Heart left ventricle (tissue), 16 donors: Measurements from ENCODE around the gene S100A13. TPM values are rescaled to one million over a fixed set of nuclear protein-coding genes. Genes with fewer than 3 reads are reported as not detected.

ENCODE experiments used
- ATAC-seq, 4 donors: fragments of 200-7000 bp; cut with Tn5 transposase; one replicate each; pipeline ENCODE4 v1.9.1; 2020 to 2022; ENCODE audit warnings: moderate library complexity in 4 of 4, mild to moderate bottlenecking in 3 of 4, moderate number of reproducible peaks in 1 of 4
- DNase-seq, 5 donors: peaks; one replicate each; pipeline ENCODE4 v3.0.0-alpha.2; 2020
- H3K27ac ChIP-seq, 12 donors: fragments of 200-600 bp; sonication (generic) in 4 of 12; one replicate each; pipeline versions ENCODE4 v1.5.0 to v1.8.0; 2016 to 2022; ENCODE audit warnings: mild to moderate bottlenecking in 2 of 12
- H3K27me3 ChIP-seq, 9 donors: fragments of 200-600 bp; sonication (generic) in 2 of 9; one replicate each; pipeline versions ENCODE4 v1.5.1 to v1.8.0; 2016 to 2022; ENCODE audit warnings: mild to moderate bottlenecking in 3 of 9
- H3K36me3 ChIP-seq, 9 donors: fragments of 200-600 bp; sonication (generic) in 2 of 9; one replicate each; pipeline versions ENCODE4 v1.5.0 to v1.8.0; 2018 to 2022; ENCODE audit warnings: mild to moderate bottlenecking in 2 of 9
- H3K4me1 ChIP-seq, 12 donors: fragments of 200-600 bp; sonication (generic) in 4 of 12; one replicate each; pipeline versions ENCODE4 v1.5.0 to v1.8.0; 2016 to 2022; ENCODE audit warnings: mild to moderate bottlenecking in 3 of 12
- H3K4me3 ChIP-seq, 12 donors: fragments of 200-600 bp; sonication (generic) in 4 of 12; one replicate each; pipeline versions ENCODE4 v1.5.0 to v1.8.0; 2017 to 2022; ENCODE audit warnings: mild to moderate bottlenecking in 9 of 12, moderate library complexity in 4 of 12
- H3K9me3 ChIP-seq, 12 donors: fragments of 200-600 bp; sonication (generic) in 4 of 12; one replicate each; pipeline versions ENCODE4 v1.5.0 to v1.8.0; 2016 to 2022; ENCODE audit warnings: mild to moderate bottlenecking in 1 of 12
- POLR2A ChIP-seq, 2 donors: fragments of 450-650 bp; IDR thresholded peaks; one replicate each; pipeline ENCODE4 v1.6.1; 2017; ENCODE audit warnings: antibody characterized with exemption in 2 of 2, mild to moderate bottlenecking in 2 of 2, moderate library complexity in 2 of 2
- WGBS, 4 donors: extraction: QIAGEN DNeasy Blood & Tissue Kit in 2 of 4; methylation state at CpG; one replicate each; pipeline versions ENCODE4 v1.1.5 to v1.1.7; 2013 to 2018; 5-methylcytosine and 5-hydroxymethylcytosine counted together
- intact Hi-C, 10 donors: fragments of 100-400 bp; cut with DNase I; formaldehyde crosslinking; loops; one replicate each; pipeline versions ENCODE4 v1.11.1 to v1.14.2; 2022
- polyA plus RNA-seq, 2 donors: library from polyadenylated mRNA; stranded (reverse); fragments of 200-250 nt; gene quantifications; one replicate each; pipeline ENCODE4 v1.2.3, GENCODE V29; 2013
- total RNA-seq, 9 donors: library from RNA; depleted of rRNA in 2 of 9; stranded (reverse); fragments of >200 nt in 2 of 9; fragmentation: NEBNext Ultra II Directional in 3 of 9; extraction: Animal tissue kit (Norgen Biotek cat#: 25700) in 3 of 9; gene quantifications; one replicate each; pipeline versions ENCODE4 v1.1.0 to v1.2.4, GENCODE V29; 2016 to 2023
- TF ChIP-seq, protein P1 (sequence below), 12 donors: fragments of 200-600 bp; sonication (generic) in 4 of 12; IDR thresholded peaks; one replicate each; pipeline versions ENCODE4 v1.5.0 to v1.8.0; 2018 to 2022; ENCODE audit warnings: antibody characterized with exemption in 12 of 12, mild to moderate bottlenecking in 5 of 12
- donor health status: ischemic (EF 13 %, LVEDD 7.1; RV severe dilation, severe dysfunction).
- donor health status: healthy with polysubstance abuse.
- donor health status: DM: no; HTN: yes; CAD: no.
- donor health status: DM: no; HTN: no; CAD: no.
- donor health status: ischemic (EF 25% LVEDD 6.9; RV normal size, moderate dysfunction).
- donor health status: ischemic (EF 25% LVEDD 5.7; RV mildly dilated, moderate dysfunction).
- donor health status: healthy.
- donor health status: DM: yes; HTN: yes; CAD: no.
- donor health status: ischemic (EF 35%, LVEDD 5.7; RV mildly dilated, moderate dysfunction).
- donor health status: nonischemic (EF 11% LVEDD 7.7; RV severe dilation, severe dysfunction).
- donor health status: DM: yes; HTN: yes; CAD: no.
- donor health status: PGD.
- donor health status: ischemic (EF 29% LVEDD 5.4; RV normal size, mild dysfunction).
- donor health status: nonischemic (EF 23%, LVEDD 6.1; RV moderate dilation, normal function).

The S100A13 gene
- total and polyA plus RNA-seq, 11 donors = 98.1 to 272 (median 138) TPM

DNA sequence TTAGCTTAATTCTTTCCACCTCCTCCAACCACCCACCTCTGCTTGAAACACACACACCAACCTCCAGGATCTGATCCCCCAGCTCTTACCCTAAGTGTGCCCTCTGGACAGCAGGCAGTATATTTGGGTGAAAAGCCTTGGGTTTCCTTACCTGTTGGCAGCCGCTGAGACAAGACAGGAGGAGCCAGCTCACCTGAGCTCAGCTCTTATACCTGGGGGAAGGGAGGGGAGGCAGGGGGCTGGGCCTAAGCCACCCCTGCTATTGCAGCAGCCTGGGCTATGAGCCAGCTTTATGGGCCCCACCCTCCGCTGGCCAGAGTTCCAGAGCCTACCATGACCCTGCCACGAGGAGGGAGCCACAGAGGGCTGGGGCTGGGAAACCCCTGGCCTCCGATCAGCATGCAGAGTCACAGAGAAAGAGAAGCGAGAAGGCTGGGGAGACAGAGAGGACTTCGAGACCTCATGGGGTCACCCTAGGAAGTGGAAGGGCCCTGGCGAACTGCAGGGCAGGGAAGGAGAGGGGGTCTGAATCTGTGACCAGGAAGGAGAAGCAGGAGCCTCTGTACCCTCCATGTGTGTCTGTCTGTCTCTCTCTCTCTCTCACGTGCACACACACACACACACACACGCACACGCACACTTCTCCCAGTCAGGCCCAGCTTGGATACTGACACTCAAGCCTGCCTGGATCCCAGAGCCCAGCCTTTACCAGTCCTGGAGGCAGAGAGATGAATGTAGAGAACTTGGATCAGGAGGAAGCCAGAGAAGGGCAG lies 11.0 kb downstream of the S100A13 start, which contains the start of gene S100A14:
S100A14 (minus strand) TSS at position 182 of the 773 bp plus-strand sequence. CDS start 467 bp downstream, outside the sequence.
- Histone ChIP-seq H3K27me3 (no peaks in the 10 kb centered on the region), H3K4me1 (peaks cover 0 to 40% (median 20%) of the 10 kb centered on the region in 12 donors), H3K9me3 (no peaks in the 10 kb centered on the region), H3K36me3 (peaks cover 0 to 31% (median 21%) of the 10 kb centered on the region in 9 donors), H3K4me3 (no peak within 1 kb of the TSS), H3K27ac (peak within 1 kb of the TSS in 11 of 12 donors; percentile 35 to 74 (median 62))
- intact Hi-C loops = loop anchor here in 6 of 10 donors (2.0 to 5.0 kb wide), 5 partner anchors 44 to 104 kb away; no protein-coding TSS in a partner anchor
- ATAC-seq (peak in 3 of 4 donors; percentile 9 to 27 (median 22)), DNase-seq (peak in 1 of 5 donors; percentile 55)
- no peak for TF ChIP-seq POLR2A (IDR thresholded peaks at IDR 0.05)
- TF ChIP-seq, protein P1, sequence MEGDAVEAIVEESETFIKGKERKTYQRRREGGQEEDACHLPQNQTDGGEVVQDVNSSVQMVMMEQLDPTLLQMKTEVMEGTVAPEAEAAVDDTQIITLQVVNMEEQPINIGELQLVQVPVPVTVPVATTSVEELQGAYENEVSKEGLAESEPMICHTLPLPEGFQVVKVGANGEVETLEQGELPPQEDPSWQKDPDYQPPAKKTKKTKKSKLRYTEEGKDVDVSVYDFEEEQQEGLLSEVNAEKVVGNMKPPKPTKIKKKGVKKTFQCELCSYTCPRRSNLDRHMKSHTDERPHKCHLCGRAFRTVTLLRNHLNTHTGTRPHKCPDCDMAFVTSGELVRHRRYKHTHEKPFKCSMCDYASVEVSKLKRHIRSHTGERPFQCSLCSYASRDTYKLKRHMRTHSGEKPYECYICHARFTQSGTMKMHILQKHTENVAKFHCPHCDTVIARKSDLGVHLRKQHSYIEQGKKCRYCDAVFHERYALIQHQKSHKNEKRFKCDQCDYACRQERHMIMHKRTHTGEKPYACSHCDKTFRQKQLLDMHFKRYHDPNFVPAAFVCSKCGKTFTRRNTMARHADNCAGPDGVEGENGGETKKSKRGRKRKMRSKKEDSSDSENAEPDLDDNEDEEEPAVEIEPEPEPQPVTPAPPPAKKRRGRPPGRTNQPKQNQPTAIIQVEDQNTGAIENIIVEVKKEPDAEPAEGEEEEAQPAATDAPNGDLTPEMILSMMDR (IDR thresholded peaks at IDR 0.05) = no peak
- 43 to 67% (median 61%) methylated on average over 7 to 10 of the region's 10 CpGs for WGBS, 4 donors

DNA sequence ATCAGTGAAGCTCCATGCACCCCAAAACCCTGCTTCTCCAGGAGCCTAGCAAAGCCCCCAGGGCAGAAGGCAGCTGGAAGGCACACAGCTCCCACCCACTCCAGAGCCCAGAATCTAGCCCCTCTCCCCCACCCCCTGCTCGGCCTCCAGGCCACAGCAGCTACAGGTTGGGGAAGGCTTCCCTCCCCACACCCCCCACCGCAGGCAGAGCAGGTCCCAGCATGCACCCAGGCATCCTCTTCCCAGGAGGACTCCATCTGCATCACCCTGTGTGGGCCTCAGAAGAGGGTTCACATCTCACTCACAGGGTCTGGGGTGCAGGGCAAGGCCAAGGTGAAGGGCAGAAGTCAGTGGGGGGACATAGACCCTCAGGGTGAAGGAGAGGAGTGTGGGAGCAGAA lies 11.9 kb downstream of the S100A13 start:
- H3K36me3 ChIP-seq = peaks cover 0 to 28% (median 20%) of the 10 kb centered on the region in 9 donors
- 86 to 100% (median 97%) methylated on average over 1 to 2 of the region's 2 CpGs for WGBS, 4 donors

DNA sequence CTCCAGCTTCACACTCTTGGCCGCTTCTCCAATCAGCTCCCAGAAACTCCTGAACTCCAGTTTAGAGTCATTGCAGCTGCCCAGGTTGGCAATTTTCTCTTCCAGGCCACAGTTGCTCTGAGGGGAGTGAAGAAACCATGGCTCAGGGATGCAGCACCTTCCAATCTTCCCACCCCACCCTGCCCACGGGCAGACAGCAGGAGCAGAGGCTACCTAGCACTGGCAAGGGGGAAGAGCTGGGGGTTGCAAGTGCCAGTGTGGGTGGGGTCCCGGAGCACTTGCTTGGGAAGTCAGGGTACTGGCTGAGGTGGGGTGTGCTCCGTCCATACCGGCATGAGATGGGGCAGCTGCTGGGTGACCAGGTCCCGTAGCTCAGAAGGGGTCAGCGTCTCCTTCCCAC lies 12.4 kb downstream of the S100A13 start:
- Histone ChIP-seq H3K4me3 (no peak overlapping the region), H3K9me3 (no peaks in the 10 kb centered on the region), H3K4me1 (peaks cover 0 to 55% (median 32%) of the 10 kb centered on the region in 12 donors), H3K36me3 (peaks cover 0 to 23% (median 15%) of the 10 kb centered on the region in 9 donors), H3K27me3 (no peaks in the 10 kb centered on the region), H3K27ac (no peak overlapping the region)
- DNase-seq = no peak
- 93 to 95% (median 95%) methylated on average over 4 to 7 of the region's 7 CpGs for WGBS, 4 donors
- intact Hi-C loops = loop anchor here in 7 of 10 donors (5.0 kb wide), 3 partner anchors 43 to 103 kb away; no protein-coding TSS in a partner anchor
- no peak for ATAC-seq
- no peak for TF ChIP-seq POLR2A (IDR thresholded peaks at IDR 0.05)
- TF ChIP-seq, protein P1 (IDR thresholded peaks at IDR 0.05) = no peak

More for the DNA sequence above, 11.9 kb downstream of the S100A13 start:
- no peaks in the 10 kb centered on the region for H3K27me3 ChIP-seq
- no peaks in the 10 kb centered on the region for H3K9me3 ChIP-seq
- no peak for TF ChIP-seq POLR2A (IDR thresholded peaks at IDR 0.05)
- TF ChIP-seq, protein P1 (IDR thresholded peaks at IDR 0.05) = no peak
- no peak overlapping the region for H3K27ac ChIP-seq
- intact Hi-C loops = loop anchor here in 4 of 10 donors (5.0 kb wide), 3 partner anchors 43 to 103 kb away; no protein-coding TSS in a partner anchor
- DNase-seq = no peak
- H3K4me1 ChIP-seq = peaks cover 0 to 50% (median 28%) of the 10 kb centered on the region in 12 donors
- H3K4me3 ChIP-seq = no peak overlapping the region
- no peak for ATAC-seq
